GM20431 (cell line): Measurements from ENCODE around the gene BSG.

Experiments used
- in situ Hi-C: fragments of 300-500 bp; cut with MseI, MboI; formaldehyde crosslinking; loops from one replicate; pipeline ENCODE4 v1.15.0; 2020; ENCODE audit warnings: low sequenced_read_pairs; ENCODE audit not compliant: unreplicated experiment

BSG gene

GRCh38 chr19:570937-571565 is 1.3 kb upstream of the BSG start:
- in situ Hi-C loops, result no loop called here

GRCh38 chr19:571566-571974 is 826 bp upstream of the BSG start:
- in situ Hi-C loops, result no loop called here

DNA sequence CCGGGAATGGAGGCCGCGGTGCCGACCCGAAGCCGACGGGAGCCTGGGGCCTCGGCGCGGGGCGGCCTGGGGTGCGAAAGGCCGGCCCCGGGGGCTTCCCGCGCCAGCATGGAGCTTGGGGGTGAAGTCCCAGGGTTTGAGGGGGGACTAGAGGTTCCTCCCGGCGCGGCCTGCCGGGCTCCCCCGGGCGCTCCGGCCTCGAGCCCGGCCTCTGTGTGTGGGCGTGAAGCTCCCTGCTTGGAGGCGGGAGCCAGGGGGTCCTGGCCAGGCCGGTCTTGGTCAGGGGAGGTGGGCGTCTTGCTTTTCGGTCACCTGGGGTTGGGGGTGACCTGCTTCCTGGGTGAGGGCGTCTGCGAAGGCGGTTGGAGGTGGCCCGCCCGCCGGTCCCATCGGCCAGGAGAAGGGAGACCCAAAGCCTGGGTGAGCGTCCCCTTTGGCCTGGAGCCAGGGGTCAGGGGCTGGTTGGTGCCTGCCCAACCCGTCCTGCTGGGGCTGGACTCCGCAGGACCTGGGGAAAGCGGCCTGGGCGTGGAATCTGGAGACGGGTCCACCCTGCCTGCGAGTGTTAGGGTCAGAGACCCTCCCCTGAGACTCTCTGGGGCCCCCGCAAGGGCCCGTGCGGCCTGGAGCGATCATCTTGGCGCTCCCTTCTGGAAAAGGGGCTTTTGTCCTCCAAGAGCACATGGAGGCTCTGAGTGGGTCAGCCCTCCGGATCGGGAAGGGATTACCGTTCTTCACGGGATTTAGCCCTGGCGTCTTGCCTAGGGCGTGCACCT is 535 bp downstream of the BSG start:
- in situ Hi-C loops, result no loop called here

- in situ Hi-C loops, result no loop called here
These were observed 1.1 kb downstream of the BSG start for GRCh38 chr19:573519-573825.

DNA sequence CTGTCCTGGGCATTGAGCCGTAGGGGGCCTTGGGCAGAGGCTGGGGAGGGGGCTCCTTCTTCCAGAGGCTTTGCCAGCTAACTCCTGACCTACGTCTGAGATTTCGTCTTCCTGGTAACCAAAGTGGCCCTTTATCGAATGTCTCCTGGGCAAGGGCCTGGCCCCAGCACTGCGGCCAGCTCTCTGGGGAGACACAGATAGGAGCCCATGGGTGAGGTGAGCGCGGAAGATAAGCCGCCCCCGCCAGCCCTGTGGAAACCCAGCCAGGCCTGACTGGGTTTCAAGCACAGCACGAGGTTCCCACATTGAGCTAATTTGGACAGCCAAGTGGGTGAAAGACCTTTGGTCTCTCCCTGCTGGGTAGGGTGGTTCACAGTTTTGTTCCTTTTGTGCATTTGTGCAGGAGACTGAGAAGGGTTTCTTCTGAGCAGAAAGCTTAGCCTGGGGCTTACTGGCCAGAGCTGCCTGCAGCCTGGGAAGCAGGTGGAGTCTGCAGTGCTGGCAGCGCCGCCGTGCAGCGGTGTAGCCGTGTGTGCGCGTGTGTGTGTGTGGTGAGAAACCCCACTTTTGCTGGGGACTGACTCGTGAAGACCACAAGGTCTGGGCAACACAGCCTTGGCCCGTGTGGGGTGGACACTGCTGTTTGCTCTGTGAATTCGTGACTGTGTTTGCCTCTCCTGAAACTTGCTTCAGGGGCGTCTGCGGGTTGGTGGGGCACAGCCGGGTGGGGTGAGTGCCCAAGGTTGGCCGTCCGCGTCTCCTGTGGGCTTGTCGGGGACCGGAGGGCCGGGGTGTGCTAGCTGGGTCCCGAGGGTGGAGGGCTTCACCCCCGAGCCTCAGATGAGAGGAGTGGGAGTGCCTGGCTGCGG is 2.5 kb downstream of the BSG start:
- in situ Hi-C loops, result no loop called here

DNA sequence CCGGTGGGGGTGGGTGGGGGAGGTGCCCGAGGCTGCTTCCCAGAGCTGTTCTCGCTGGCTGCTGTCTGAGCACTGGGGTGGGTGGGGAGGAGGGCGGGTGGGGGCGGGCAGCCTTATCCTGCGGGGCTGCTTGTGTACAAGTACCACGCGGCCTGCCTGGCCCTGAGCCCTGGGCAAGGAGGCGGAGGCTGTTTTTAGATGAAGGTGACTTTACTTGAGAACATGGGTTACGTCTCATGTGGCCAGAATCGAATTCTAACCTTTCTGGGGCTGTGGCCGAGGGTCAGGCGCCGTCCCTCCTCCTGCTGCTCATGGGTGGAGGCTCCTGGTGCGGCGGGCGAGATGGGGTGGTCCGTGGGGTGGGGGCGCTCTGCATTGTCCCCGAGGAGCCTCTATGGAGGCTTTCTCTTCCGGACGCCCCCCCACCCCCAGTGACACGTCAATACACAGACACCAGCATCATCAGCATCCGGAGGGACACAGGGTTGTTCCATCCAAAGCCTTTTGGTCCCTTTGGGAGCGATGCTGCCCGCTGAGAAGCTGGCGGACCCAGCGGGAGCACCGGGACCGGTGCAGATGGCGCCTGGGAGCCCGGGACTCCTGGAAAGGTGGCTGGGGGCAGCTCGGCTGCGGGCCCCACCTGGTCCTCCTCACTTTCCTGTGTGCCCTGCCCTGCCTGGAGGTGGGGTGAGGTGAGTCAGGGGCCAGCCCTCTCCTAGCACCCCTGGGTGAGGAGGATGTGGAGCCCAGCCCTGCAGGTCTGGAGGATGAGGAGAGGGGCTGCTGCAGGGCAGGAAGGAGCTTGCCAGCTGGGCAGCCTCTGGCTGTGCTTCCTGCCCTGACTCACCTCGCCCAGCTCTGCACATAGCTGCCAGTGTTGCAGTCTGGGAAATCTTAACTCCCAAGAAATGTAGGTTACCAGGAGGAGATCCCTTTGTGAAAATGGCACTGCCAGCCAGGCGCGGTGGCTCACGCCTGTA is 3.4 kb downstream of the BSG start:
- in situ Hi-C loops, result no loop called here

DNA sequence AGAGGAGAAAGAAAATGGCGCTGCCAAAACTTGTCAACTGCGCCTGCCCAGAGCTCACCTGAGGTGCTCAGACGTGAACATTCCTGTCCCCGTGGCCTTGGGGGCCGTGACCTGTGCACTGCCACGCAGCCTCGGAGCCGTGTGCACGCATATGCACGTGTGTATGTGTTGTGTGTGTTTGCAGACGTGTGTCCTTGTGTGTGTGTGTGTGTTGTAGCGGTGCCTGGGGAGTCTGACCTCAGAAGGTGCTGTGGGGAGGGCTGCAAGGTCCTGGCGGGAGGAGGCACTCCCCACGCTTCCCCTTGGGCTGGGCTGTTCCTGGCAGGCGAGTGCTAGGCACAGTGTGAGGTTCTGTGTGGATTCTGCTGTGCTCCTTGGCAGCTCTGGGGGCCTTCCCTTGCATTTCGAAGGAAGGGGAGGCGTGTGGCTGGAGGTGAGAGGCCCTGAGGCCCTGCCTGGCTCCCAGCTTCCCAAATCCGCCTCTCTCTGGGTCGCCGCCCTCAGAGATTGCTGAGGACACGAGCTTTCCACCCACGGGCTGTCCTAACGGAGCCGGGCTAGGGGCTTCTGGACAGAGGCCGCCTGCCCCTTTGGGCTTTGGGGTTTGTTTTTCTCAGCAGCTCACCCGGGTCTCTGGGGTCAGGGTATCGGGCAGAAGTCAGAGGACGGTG is 4.5 kb downstream of the BSG start:
- in situ Hi-C loops, result no loop called here

- in situ Hi-C loops, result no loop called here
These were observed 5.3 kb downstream of the BSG start for GRCh38 chr19:577439-578392.

DNA sequence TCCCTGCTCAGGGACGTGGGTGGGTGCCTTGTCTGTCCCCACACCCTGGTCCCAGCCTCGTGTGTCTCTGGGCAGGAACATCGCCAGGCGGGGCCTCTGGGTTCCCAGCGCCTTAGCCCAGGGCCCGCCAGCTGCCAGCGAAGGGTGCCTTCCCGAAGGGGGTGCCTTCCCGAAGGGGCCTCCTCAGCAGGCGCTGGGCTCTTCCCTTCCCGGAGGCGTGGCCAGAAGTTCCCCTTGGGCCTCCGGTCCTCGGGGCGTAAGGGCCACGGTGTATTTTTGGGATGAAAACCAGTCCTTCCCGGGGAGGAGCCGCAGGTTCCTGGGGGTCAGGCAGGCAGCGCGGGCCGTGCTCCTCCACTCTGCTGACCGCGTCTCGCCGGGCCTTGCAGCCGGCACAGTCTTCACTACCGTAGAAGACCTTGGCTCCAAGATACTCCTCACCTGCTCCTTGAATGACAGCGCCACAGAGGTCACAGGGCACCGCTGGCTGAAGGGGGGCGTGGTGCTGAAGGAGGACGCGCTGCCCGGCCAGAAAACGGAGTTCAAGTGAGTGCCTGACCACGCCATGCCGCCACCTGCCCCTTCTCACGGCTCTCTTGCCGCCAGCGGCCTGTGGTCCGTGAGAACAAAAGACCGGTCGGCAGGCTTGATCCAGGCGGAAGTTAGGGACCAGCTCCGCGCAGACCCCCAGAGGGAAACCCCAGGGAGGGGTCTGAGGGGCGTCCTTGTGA is 6.9 kb downstream of the BSG start:
- in situ Hi-C loops, result no loop called here

DNA sequence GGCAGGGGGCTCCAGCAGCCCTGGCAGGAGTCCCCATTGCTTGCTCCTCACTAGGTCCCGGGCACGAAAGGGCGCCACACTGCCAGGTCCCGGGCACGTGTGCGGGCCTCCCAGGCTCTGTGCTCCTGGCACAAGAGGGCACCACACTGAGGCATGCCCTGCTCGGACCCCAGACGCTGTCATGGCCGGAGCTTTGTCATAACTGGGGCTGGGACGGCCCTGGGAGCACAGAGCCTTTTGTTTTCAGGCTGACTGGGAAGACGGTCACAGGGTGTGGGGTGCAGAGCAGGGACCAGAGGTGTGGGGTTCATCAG is 7.4 kb downstream of the BSG start:
- in situ Hi-C loops, result no loop called here

DNA sequence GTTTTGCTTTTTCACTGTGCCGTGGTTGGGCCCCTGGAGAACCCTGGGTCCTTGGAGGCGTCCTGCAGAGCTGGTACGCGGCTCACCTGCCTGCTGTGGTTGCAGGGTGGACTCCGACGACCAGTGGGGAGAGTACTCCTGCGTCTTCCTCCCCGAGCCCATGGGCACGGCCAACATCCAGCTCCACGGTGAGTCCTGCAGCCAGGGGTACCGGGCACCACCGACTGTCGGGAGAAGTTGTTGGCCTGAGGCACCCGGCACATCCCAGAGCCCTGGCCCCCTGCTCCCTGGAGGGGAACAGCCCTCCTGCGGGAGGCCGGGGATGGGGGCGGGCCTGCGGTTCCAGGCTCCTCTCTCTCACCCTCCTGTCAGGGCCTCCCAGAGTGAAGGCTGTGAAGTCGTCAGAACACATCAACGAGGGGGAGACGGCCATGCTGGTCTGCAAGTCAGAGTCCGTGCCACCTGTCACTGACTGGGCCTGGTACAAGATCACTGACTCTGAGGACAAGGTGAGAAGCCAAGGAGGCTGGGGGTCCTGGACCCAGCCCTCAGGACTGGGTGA is 8.0 kb downstream of the BSG start:
- in situ Hi-C loops, result no loop called here

DNA sequence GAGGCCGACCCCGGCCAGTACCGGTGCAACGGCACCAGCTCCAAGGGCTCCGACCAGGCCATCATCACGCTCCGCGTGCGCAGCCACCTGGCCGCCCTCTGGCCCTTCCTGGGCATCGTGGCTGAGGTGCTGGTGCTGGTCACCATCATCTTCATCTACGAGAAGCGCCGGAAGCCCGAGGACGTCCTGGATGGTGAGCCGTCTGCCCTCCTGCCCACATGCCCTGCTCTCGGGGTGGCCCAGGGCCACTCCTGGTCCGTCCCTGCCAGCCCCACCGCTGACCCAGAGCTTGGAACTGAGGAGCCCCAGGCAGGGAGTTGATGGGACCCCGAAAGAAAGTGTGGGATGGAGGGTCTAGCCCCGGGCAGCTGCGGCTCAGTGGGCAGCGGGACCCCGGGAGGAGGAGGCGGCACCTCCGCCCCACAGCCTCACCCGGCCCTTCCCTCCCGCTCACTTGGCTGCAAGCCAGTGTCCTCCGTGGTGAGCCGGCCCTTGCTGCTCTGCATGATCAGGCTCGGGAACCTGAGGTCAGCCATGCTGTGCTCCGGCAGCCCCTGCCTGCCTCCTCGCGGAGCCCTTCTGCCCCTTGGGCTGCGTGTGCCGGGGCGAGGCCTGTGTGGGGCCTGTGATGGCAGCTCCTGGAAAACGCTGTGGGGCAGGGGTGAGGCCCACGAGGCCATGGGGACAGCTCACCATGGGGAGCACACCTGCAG is 9.2 kb downstream of the BSG start:
- in situ Hi-C loops, result no loop called here

DNA sequence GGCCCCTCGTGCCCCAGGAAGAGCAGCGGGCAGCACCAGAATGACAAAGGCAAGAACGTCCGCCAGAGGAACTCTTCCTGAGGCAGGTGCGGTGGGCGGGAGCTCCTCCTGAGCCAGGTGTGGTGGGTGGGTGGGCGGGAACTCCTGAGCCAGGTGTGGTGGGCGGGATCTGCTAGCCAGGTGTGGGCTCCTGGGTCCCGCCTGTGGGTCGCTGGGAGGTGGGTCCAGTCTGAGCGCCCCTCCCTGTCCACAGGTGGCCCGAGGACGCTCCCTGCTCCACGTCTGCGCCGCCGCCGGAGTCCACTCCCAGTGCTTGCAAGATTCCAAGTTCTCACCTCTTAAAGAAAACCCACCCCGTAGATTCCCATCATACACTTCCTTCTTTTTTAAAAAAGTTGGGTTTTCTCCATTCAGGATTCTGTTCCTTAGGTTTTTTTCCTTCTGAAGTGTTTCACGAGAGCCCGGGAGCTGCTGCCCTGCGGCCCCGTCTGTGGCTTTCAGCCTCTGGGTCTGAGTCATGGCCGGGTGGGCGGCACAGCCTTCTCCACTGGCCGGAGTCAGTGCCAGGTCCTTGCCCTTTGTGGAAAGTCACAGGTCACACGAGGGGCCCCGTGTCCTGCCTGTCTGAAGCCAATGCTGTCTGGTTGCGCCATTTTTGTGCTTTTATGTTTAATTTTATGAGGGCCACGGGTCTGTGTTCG is 10.3 kb downstream of the BSG start:
- in situ Hi-C loops, result no loop called here

GRCh38 chr19:583198-583967 is 11.0 kb downstream of the BSG start:
- in situ Hi-C loops, result no loop called here

DNA sequence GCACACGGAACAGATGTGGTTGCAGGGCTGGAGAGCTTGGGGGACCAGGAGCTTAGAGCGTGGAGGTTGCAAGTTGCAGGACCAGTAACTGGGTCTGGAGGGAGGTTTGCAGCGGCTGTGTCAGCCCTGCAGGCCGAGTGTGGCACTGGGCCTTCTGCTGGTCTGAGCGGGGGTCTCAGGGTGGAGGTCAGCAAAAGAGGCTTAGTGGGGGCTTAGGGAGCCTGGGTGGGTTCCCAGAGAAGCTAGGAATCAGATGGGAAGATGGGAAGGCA is 11.5 kb downstream of the BSG start:
- in situ Hi-C loops, result no loop called here
